Left cardiac atrium (tissue), 4 donors: Measurements from ENCODE around the gene PCNX2. TPM values are rescaled to one million over a fixed set of nuclear protein-coding genes. Genes with fewer than 3 reads are reported as not detected.
A peak's percentile ranks its signal among the peaks of the same experiment; 100 is the strongest.
"Not testable (repeated sequence)": the region's sequence is repeated elsewhere in the genome, so short reads cannot be mapped to it uniquely, and the experiment has no call there.

Source experiments
- ATAC-seq, 2 donors: fragments of 200-7000 bp; cut with Tn5 transposase; one replicate each; pipeline ENCODE4 v1.9.1; 2020; ENCODE audit warnings: mild to moderate bottlenecking in 2 of 2, moderate library complexity in 2 of 2
- DNase-seq: peaks from one replicate; pipeline ENCODE4 v3.0.0-alpha.2; 2020
- intact Hi-C, 2 donors: fragments of 100-400 bp; cut with DNase I; formaldehyde crosslinking; loops; one replicate each; pipeline versions ENCODE4 v1.14.1 to v1.15.1; 2022 to 2023
- total RNA-seq, 2 donors: library from RNA; stranded (reverse); fragmentation: NEBNext Ultra II Directional; extraction: Animal tissue kit (Norgen Biotek cat#: 25700); gene quantifications; one replicate each; pipeline ENCODE4 v1.2.1, GENCODE V29; 2021
- donor health status: DM: no; HTN: yes; CAD: no.
- donor health status: DM: no; HTN: yes; CAD: no; lungs with severe emphysema.
- donor health status: DM: yes; HTN: yes; CAD: no.
- donor health status: Dilated cardiomyopathy.

The PCNX2 gene
- total RNA-seq, 2 donors from 2014 or later: 3.2 to 4.2 TPM

DNA sequence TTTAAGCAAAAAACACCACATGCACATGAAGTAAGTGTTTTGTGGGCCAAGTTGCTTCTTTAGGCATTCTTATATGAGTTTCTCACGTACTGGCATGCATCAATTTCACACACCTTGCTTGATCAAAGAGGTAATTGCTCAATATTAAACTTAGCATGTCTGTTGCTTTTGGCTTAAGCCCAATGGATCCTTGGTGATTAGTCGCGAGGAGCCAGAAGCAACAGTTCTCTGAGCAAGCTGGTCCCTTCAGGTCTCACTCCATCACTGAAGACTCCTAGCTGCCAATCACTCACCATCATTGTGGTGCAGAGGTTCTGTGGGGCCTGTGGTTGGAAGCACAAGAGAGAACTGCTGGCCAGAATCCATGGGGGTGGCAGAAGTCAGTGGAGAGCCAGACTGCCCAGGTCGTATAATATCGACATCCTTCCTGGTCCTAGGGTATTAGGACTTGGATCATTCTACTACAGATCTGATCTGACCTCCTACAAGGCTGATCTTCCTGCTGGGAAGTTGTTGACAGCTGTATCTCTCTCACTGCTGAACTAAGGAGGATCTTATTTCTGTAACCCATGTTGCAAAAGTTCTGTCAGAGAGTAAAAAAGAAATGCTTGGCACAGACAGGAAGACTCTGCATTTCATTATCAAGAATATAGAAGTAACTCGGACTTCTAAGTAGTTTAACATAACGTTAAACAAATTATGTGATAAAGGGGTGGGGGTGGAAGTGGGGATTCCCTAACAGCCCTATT is 204.6 kb downstream of the PCNX2 start:
- ATAC-seq (peak in 1 of 2 donors; percentile 80), DNase-seq (no peak)
- intact Hi-C loops: no loop called here

DNA sequence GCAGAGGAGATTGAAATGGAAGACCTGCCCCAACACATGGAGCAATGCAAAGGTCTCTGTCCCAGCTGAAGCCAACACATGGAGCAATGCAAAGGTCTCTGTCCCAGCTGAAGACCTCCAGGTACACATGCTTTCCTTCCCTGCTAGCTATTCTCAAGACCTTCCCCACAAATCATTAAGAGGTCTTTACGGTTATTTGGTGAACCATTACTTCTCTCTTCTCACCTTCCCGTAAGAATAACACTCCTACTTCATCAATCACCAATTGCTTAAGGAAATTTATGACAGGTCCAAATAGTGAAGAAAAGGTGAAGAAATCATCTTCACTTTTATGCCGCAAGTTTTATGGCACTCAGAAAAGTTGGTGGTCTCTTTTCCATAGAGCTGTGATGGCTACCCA is 206.3 kb downstream of the PCNX2 start:
- ATAC-seq: no peak
- DNase-seq: no peak
- intact Hi-C loops: no loop called here

DNA sequence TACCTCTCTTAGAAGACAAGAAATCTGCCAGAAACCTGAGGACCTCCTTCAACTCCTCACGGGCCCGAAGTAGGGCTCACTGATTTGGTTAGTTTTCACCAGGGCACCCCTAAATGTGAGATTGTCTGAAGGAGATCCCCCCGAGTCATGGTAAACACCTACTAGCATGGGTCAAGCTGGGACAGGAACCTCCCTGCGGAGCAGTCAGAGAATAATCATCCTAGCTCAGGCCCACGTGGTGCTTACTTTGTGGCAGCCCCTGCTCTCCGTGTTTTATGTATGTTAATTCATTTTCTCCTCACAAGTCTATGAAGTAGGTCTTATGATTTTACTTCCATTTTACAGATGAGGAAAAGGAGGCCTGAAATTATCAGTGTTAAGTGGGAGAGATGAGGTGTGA is 206.9 kb downstream of the PCNX2 start:
- intact Hi-C loops: no loop called here
- DNase-seq (no peak), ATAC-seq (no peak)

DNA sequence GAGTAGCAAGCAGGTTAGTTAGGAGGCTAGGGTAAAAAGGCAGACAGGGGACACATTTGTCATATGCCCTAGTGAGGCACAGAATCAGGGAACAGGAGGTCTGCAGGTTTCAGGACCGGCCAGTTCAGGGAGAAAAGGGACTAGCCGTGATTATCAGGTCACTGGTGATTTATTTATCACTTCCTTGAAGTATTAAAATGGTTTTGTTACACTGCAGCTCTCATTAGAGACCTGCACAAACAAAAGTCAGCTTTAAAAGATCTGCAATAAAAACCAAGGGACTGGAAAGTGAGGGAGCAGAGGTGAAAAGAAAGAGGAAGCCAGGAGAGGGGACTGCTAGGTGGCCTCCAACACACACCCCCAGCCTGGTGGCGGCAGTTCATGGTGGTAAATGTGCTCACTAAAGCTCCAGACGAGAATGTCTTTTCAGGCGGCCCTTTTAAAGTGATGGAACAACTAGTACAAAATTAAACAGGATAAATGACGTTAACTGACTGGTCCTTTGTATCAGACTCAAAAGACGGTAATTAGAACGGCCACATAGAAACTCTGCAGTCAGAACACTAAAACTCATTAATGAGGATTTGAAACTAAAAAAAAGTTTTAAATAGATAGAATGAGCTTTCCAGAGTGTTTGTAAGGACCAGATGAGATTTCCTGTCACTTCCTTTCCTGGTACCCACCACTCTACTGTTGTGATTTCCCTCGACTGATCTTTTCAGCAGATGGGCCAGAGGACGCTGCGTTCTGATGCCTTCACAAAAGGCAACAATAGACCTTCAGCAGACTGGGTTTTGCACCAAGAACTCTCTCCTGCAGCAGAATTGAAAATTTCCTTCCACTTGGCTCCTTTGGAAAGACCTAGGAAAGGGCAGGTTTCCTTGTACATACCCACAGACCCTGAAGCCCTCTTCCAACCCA is 208.3 kb downstream of the PCNX2 start:
- DNase-seq (no peak), ATAC-seq (no peak)
- intact Hi-C loops: no loop called here

DNA sequence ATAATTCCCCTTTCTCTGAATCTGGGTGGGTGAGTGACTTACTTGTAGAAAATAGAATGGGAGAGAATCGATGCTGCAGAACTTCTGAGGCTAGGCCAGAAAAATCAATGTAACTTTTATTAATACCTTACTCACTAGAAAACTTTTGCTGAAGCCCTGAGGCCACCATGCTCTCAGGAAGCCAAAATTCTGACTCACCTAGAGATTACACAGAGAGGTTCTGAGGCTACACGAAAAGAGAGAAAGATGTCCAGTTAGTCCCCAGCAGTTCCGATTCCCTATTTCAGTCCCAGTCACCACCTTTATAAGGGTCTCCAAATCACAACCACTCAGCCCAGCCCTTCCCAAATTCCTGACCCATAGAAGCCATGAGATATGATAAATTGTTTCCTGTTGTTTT is 210.0 kb downstream of the PCNX2 start:
- intact Hi-C loops: no loop called here
- ATAC-seq (no peak), DNase-seq (no peak)

DNA sequence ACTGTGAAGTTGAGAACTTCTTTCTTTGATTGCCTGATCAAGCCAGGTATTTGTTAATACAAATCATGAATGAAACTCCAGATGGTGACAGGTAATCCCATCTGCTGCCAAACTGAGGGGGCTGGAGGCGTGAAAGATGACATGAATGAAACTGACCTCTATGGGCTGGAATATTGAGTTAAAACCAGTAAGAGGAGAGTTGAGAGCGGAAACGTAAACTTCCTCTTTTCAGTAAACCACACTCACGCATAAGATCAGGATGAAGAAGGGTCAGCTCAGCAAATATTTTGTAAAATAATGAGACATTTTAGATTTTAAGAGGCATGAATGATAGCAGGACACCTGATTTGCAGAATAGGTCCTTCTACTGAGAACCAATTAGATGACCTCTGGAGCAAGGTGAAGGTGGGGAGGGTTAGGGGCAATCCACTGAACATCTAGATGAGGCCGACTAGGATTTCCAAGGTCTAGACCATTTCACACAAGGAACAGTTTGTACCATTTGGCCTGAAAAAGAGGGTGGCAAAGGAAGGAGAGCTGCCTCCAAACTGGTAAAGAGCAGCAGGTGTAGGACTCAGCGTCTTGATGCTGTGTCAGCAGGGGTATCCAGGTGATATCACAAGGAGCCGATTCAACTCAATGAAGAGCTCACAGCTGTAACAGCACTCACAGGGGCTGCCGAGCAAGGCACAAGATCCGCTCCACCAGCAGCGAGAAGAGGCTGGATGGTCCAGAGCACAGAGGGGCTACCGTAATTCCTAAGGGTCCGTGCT is 212.6 kb downstream of the PCNX2 start:
- DNase-seq: no peak
- no peak for ATAC-seq
- intact Hi-C loops: no loop called here

DNA sequence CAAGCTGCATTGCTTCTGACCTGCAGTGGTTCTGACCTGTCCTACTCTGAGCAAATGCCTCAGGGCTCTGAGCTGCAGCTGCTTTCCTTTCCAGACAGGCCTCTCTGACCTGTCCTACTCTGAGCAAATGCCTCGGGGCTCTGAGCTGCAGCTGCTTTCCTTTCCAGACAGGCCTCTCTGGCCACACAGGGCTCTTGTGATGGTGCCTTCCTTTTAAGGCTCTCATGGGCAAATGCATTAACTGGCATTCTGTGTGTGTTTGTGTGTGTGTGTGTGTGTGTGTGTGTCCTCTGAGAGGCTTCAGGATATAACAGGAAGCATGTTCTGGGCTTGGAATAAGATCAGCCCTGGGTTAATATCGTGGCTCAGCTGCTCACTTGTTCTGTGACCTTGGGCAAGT is 213.8 kb downstream of the PCNX2 start:
- intact Hi-C loops: no loop called here
- no peak for ATAC-seq
- DNase-seq: no peak

DNA sequence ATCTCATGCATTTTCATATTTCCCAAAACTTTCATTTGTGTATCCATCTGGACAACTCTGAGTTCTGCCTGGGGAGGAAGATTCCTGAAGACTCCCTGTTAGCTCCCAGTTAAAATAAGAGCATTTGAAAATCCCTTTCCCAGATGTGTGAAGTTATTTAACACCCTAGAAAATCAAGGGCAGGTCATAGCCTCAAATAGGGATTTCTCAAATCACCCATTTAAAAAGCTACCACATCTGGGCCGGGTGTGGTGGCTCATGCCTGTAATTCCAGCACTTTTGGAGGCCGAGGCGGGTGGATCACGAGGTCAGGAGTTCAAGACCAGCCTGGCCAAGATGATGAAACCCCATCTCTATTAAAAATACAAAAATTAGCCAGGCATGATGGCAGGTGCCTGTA is 214.7 kb downstream of the PCNX2 start:
- ATAC-seq, DNase-seq, intact Hi-C loops: not testable (repeated sequence)

DNA sequence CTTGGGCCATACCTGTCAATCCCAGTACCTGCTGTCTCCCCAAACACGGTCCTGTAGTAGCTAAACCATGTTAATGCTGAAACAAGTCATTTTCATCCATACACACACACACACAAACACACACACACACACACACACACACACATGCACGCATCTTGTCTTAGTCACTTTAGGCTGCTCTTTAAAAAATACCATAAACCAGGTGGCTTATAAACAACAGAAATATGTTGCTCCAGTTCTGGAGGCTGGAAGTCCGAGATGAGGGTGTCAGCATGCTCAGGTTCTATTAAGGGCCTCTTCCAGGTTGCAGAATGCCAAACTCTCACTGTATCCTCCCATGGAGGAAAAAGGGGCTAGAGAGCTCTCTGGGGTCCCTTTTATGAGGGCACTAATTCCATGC is 215.2 kb downstream of the PCNX2 start:
- DNase-seq (no peak), ATAC-seq (no peak)
- intact Hi-C loops: no loop called here

DNA sequence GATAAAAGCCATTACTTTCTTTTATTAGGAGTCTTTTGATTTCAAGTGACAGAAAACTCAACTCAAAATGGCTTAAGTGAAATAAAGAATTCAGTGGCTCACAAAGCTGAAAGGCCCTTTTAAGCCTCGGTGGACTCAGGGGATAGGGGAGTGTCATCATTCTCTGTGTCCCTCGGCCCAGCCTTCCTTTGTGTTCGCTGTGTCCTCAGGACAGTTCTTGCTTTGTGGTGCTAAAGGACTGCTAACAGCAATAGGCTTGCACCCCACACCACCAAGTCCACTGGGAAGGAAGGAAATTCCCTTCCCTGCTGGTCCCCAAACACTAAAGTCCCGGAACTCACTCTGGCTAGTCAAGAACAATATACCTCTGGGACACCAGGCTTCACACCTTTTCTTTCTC is 216.0 kb downstream of the PCNX2 start:
- intact Hi-C loops: no loop called here
- DNase-seq (no peak), ATAC-seq (no peak)

DNA sequence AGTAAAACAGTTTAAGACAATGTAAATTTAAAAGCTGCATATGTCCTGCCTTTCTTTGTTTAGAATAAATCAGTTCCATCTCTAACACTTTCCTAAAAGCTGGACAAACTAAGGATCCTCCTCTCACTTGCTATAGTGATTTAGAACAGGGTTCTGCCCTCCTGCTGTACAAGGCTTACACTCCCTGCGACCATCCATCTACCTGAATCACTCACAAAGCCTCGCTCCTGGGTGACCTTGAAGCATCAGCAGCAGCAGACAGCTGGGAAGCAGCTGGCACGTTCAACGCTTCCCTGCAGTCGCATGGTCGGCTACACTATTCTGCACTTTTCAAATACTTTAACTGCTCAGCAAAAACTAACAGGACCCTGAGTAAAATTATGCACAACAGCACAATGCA is 217.1 kb downstream of the PCNX2 start:
- DNase-seq (no peak), ATAC-seq (no peak)
- intact Hi-C loops: no loop called here

DNA sequence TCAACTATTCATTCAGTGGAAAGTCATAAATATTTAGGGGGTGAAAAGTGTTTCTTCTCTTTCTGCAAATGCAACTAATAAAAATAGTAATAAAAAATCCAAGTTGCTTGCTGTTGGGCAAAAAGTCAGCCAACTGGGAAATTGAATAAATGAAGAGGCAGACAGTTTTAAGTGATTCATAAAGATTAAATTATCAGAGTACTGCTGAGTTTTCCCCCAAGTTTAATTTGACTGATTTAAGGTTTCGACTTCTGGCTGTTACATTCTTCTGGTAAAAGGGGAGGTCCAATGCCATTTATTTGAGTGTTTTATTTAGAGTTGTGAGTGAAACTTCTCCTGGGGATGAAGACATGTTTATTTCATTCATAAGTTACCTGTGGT is 219.6 kb downstream of the PCNX2 start:
- DNase-seq: no peak
- intact Hi-C loops: no loop called here
- ATAC-seq: no peak

DNA sequence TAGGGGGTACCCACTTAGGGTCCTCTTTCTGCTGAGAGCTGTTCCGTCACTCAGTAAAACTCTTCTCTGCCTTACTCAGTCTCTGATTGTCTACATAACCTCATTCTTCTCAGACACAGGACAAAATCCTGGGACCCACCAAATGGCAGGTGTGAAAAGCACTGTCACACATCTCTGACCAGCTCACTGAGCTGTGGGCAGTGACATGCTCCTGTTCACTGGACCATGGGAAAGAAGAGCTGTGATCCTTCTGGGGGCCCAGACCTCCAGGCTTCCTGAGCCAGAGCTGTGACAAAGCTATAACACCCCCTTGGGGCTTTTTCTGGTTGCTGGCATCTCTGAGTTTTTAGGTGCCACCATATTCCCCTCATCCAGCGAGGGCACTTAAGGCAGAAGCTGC is 229.4 kb downstream of the PCNX2 start:
- ATAC-seq (no peak), DNase-seq (no peak)
- intact Hi-C loops: no loop called here

DNA sequence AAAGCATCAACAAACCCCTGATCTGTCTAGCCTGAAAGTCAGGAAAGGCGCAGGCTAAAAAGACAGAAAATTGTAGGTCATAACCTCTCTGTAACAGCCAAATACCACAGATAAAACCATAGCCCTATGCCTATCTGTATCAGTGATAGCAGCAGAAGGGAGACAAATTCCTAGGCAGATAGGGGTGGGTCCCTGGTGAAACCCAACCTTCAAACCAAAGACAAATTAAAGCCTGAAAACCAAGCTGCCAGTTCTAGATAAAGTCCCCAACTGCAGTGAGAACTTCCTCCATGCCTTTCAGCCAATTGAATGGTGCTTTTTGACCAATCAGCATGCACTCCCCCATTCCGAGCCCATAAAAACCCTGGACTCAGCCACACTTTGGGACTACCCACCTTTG is 229.8 kb downstream of the PCNX2 start:
- DNase-seq: no peak
- intact Hi-C loops: no loop called here
- no peak for ATAC-seq

DNA sequence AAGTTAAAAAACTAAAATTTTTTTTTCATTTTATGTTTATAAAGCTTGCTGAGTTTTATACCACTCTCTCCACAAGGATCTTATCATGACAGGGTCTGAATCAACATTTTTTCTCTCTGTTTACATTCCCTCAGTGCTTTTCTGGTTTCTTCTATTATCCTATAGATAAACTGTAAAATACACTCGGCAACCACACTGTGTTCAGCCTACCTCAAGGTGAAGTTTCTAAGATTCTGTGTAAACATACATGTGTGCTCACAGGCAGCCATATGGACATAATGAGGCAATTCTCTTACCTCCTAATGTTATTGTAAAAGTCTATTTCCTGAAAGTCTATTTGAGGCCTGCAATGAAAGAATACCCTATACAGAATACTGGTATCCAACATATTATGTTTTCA is 230.5 kb downstream of the PCNX2 start:
- intact Hi-C loops: no loop called here
- DNase-seq (no peak), ATAC-seq (no peak)

DNA sequence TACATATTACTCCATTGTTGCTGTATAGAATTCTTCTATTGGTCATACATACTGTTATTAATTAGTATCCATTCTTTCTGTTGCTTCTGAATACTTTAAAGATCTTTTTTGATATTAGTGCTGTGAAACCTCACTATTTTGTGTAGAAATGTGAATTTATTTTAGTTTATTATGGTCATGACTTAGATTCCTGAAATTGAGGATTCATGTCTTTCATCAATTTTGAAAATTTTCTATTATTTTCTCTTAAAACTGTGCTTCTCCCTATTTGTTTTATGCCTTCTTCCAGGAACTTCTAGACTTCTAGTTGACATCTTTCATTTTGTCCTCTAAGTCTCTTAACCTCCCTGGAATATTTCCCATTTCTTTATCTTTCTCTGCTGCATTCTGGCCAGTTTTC is 232.1 kb downstream of the PCNX2 start:
- DNase-seq: no peak
- no peak for ATAC-seq
- intact Hi-C loops: no loop called here

DNA sequence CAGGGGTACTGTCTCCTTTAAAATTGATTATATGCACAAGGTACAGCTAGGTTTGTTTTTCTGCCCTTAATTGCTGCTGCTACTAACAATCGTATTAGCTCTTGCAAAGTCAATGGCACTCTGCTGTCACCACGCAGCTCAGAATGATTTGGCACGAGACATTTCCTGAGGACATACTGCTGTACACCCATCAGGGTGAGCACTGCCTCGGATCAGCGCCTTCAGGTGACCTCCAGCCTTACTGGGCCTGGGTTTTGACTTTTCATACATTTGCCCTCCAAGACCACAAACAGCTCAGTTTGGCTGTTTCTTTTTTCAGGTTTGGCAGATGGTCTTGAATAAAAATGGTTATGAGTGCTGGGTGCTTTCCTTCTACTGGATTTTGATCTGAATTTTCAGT is 234.3 kb downstream of the PCNX2 start:
- intact Hi-C loops: no loop called here
- DNase-seq (no peak), ATAC-seq (no peak)

DNA sequence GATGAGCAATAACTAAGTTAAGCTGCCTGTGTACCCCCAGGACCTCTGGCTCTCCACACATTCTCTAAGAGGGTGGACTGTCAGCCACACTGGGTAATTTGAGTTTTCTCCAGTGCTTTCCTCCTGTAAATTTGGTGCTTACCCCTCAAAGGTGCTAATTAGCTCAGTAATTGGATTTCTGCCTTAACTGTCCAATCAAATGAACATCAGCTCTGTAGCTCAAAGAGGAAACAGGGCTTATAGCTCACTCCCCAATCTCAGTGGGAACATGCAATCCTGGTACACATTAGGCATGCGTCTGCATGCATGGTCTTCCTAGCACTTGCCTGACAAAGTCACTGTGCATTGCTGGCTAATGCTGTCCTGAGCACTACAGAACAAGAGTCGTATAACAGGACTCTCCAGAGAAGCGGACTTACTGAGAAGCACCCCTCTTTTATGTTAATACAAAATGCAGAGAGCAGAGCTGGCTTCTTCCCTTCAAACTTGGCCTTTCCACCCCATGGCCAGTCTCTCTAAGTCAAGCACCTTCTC is 235.0 kb downstream of the PCNX2 start:
- intact Hi-C loops: no loop called here
- no peak for DNase-seq
- ATAC-seq: no peak

DNA sequence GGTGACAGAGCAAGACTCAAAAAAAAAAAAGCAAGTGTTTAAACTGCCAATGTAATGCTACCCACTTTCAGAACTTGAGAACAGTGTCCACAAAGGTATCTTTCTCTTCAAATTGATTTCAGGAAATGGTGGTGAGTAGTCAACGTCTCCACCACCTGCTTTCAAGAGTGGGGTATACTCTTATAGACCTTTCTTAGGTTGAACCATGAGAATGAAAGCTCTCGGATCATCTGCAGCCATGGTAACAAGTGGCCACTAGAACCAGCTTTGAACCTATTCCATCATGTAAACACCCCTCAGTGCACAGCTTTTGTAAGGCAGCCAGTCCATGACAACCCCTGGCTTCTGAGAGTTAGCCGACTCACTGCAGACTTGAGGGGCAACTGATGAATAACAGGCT is 237.7 kb downstream of the PCNX2 start:
- intact Hi-C loops: no loop called here
- ATAC-seq (no peak), DNase-seq (no peak)
